ENCODE measurements around the gene NME4. TPM values are rescaled to one million over a fixed set of nuclear protein-coding genes. Genes with fewer than 3 reads are reported as not detected.

Gene NME4
- total RNA-seq, 1 experiment from 2014 or later = 261 TPM

DNA sequence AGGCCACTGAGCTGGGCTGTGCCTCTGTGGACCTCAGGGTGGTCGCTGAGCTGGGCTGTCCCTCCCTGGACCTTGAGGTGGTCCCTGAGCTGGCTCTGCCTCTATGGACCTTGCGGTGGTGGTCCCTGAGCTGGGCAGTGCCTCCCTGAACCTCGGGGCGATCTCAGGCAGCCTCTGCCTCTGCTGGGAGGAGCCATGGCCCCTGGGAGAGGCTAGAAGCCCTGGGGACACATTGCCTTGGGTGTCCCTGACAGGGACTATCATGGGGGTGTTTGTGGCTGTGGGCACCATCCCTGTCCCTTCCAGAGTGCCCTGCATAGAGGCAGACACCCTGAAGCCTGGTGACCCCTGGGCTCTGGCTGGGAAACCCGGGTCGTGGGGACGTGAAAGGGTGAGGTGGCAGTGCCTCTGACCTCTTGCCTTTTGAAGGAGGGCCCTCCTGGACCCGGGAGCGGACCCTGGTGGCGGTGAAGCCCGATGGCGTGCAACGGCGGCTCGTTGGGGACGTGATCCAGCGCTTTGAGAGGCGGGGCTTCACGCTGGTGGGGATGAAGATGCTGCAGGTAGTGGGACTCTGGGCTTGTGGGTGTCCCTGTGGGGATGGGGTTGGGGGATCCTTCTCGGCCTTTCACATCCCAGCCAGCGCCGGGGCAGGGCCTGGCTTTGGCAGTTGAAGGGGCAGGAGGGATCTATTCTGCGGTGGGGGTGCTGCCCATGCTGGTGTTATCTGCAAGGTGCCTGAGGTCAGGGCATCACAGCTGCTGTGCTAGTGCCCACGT is 1.8 kb downstream of the NME4 start:
- Histone ChIP-seq H3K27ac (ENCODE audit: low read depth, low read length, poor library complexity, severe bottlenecking) (peak overlapping the region; percentile 43), H3K4me1 (ENCODE audit: insufficient read depth, low read length, poor library complexity, severe bottlenecking) (peaks cover 17% of the 10 kb centered on the region), H3K4me3 (ENCODE audit: low read depth, low read length, poor library complexity, severe bottlenecking) (no peak overlapping the region), H3K9me3 (ENCODE audit: low read depth, low read length, poor library complexity, severe bottlenecking) (no peaks in the 10 kb centered on the region), H3K27me3 (replicated peaks; ENCODE audit: insufficient read depth, low read depth, low read length, poor library complexity) (no peaks in the 10 kb centered on the region), H3K36me3 (ENCODE audit: insufficient read depth, low read length, poor library complexity, severe bottlenecking) (peaks cover 21% of the 10 kb centered on the region)
- POLR2A ChIA-PET (ENCODE audit: low non-redundant PET) = no interaction called here
- no TSS peak for BruUV-seq (replicated peaks)
- TF ChIP-seq, protein P1, sequence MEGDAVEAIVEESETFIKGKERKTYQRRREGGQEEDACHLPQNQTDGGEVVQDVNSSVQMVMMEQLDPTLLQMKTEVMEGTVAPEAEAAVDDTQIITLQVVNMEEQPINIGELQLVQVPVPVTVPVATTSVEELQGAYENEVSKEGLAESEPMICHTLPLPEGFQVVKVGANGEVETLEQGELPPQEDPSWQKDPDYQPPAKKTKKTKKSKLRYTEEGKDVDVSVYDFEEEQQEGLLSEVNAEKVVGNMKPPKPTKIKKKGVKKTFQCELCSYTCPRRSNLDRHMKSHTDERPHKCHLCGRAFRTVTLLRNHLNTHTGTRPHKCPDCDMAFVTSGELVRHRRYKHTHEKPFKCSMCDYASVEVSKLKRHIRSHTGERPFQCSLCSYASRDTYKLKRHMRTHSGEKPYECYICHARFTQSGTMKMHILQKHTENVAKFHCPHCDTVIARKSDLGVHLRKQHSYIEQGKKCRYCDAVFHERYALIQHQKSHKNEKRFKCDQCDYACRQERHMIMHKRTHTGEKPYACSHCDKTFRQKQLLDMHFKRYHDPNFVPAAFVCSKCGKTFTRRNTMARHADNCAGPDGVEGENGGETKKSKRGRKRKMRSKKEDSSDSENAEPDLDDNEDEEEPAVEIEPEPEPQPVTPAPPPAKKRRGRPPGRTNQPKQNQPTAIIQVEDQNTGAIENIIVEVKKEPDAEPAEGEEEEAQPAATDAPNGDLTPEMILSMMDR (conservative IDR thresholded peaks at IDR 0.05; ENCODE audit: low read depth, low read length) = no peak
- TF ChIP-seq EZH2 (IDR thresholded peaks at IDR 0.05; ENCODE audit: borderline replicate concordance, low read depth, low read length, poor library complexity, severe bottlenecking) = no peak
- no peak for DNase-seq (ENCODE audit: low spot score)
- intact Hi-C loops (cut with micrococcal nuclease; ENCODE audit: unreplicated experiment) = no loop called here
- CTCF ChIA-PET = no interaction called here

DNA sequence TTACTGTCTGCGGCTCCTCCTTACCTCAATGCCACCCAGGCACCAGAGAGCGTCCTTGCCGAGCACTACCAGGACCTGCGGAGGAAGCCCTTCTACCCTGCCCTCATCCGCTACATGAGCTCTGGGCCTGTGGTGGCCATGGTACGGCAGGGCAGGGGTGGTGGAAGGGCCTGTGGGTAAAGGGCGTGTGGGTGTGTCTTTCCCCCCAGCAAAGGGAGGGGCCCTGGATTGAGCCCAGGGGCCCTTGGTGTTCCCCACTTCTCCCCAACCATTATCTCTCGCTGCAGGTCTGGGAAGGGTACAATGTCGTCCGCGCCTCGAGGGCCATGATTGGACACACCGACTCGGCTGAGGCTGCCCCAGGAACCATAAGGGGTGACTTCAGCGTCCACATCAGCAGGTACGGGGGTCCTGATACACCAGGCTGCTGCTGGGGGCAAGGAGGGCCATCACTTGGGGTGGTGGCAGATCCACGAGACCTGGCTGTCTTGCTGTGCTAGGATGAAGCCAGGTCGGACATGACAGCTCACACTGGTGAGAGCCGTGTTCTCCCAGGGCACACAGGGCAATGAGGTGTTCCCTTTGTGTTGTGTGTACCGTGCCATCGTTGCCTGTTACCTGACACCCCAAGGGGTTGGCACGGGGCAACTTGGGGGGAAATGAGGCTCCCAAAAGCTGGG is 2.5 kb downstream of the NME4 start:
- CTCF ChIA-PET = no interaction called here
- BruUV-seq (replicated peaks) = no TSS peak
- no peak for DNase-seq (ENCODE audit: low spot score)
- Histone ChIP-seq H3K9me3 (ENCODE audit: low read depth, low read length, poor library complexity, severe bottlenecking) (no peaks in the 10 kb centered on the region), H3K4me3 (ENCODE audit: low read depth, low read length, poor library complexity, severe bottlenecking) (no peak overlapping the region), H3K4me1 (ENCODE audit: insufficient read depth, low read length, poor library complexity, severe bottlenecking) (peaks cover 17% of the 10 kb centered on the region), H3K36me3 (ENCODE audit: insufficient read depth, low read length, poor library complexity, severe bottlenecking) (peaks cover 21% of the 10 kb centered on the region), H3K27ac (ENCODE audit: low read depth, low read length, poor library complexity, severe bottlenecking) (peak overlapping the region; percentile 23), H3K27me3 (replicated peaks; ENCODE audit: insufficient read depth, low read depth, low read length, poor library complexity) (no peaks in the 10 kb centered on the region)
- POLR2A ChIA-PET (ENCODE audit: low non-redundant PET) = no interaction called here
- intact Hi-C loops (cut with micrococcal nuclease; ENCODE audit: unreplicated experiment) = loop anchor here (5.0 kb wide), 2 partner anchors 88 to 128 kb away; partner anchors contain the start of gene CAPN15
- TF ChIP-seq, protein P1 (conservative IDR thresholded peaks at IDR 0.05; ENCODE audit: low read depth, low read length) = no peak

DNA sequence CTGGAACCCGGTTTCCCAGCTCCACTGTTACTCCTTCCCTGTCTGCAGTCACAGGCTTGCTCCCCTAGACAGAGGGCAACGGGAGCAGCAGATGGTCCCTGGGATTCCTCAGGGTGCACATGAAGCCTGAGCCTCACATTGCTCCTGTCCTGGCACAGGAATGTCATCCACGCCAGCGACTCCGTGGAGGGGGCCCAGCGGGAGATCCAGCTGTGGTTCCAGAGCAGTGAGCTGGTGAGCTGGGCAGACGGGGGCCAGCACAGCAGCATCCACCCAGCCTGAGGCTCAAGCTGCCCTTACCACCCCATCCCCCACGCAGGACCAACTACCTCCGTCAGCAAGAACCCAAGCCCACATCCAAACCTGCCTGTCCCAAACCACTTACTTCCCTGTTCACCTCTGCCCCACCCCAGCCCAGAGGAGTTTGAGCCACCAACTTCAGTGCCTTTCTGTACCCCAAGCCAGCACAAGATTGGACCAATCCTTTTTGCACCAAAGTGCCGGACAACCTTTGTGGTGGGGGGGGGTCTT is 3.1 kb downstream of the NME4 start:
- Histone ChIP-seq H3K27me3 (replicated peaks; ENCODE audit: insufficient read depth, low read depth, low read length, poor library complexity) (no peaks in the 10 kb centered on the region), H3K27ac (ENCODE audit: low read depth, low read length, poor library complexity, severe bottlenecking) (peak overlapping the region; percentile 91), H3K4me3 (ENCODE audit: low read depth, low read length, poor library complexity, severe bottlenecking) (peak overlapping the region; percentile 62), H3K36me3 (ENCODE audit: insufficient read depth, low read length, poor library complexity, severe bottlenecking) (peaks cover 21% of the 10 kb centered on the region), H3K4me1 (ENCODE audit: insufficient read depth, low read length, poor library complexity, severe bottlenecking) (peaks cover 17% of the 10 kb centered on the region), H3K9me3 (ENCODE audit: low read depth, low read length, poor library complexity, severe bottlenecking) (no peaks in the 10 kb centered on the region)
- ChIA-PET CTCF (no interaction called here), POLR2A (ENCODE audit: low non-redundant PET) (no interaction called here)
- intact Hi-C loops (cut with micrococcal nuclease; ENCODE audit: unreplicated experiment) = loop anchor here (5.0 kb wide), 2 partner anchors 87 to 127 kb away; partner anchors contain the start of gene CAPN15
- TSS peak; percentile 47 for BruUV-seq (replicated peaks)
- no peak for DNase-seq (ENCODE audit: low spot score)
- no peak for TF ChIP-seq EZH2 (IDR thresholded peaks at IDR 0.05; ENCODE audit: borderline replicate concordance, low read depth, low read length, poor library complexity, severe bottlenecking)
- TF ChIP-seq, protein P1 (conservative IDR thresholded peaks at IDR 0.05; ENCODE audit: low read depth, low read length) = no peak

Data from A673 (cell line).